ENCODE data around the gene FAR1.

Gene FAR1

DNA sequence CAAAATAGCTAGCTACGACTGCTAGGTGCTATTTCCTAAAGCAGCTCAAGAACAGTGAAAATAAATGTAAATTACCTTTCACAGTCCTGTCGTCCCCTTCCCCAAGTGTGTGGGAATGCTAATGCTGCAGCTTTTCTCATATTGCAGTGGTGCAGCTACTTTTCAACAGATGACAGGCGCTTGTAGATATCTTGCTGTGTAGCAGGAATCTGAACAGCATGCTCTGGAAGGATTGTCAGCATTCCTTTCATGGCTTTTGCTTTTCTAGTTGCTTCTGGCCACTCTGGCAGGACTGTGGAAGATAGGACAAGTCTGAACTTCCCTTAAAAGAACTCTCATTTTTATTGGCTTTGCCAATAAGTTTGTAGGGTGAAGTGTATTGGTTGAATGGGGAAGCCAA, 18.8 kb downstream of the FAR1 start:
- Histone ChIP-seq H3K4me1 (no peaks in the 10 kb centered on the region), H3K27me3 (no peaks in the 10 kb centered on the region), H3K4me3 (ENCODE audit: low read depth, low read length) (no peak overlapping the region), H3K36me3 (no peaks in the 10 kb centered on the region), H3K9me3 (no peaks in the 10 kb centered on the region)
- no peak for DNase-seq
- TF ChIP-seq CTCF (IDR thresholded peaks at IDR 0.05; ENCODE audit: low read depth, low read length): no peak

- no peaks in the 10 kb centered on the region; the same call in 1 of the 2 replicates for H3K36me3 ChIP-seq
- H3K4me1 ChIP-seq: no peaks in the 10 kb centered on the region
- no peak for DNase-seq
- H3K4me3 ChIP-seq (ENCODE audit: low read depth, low read length): no peak overlapping the region
- TF ChIP-seq CTCF (IDR thresholded peaks at IDR 0.05; ENCODE audit: low read depth, low read length): no peak
- H3K27me3 ChIP-seq: no peaks in the 10 kb centered on the region
- H3K9me3 ChIP-seq: no peaks in the 10 kb centered on the region
These were observed 22.9 kb downstream of the FAR1 start for GRCh38 chr11:13691286-13691899.

DNA sequence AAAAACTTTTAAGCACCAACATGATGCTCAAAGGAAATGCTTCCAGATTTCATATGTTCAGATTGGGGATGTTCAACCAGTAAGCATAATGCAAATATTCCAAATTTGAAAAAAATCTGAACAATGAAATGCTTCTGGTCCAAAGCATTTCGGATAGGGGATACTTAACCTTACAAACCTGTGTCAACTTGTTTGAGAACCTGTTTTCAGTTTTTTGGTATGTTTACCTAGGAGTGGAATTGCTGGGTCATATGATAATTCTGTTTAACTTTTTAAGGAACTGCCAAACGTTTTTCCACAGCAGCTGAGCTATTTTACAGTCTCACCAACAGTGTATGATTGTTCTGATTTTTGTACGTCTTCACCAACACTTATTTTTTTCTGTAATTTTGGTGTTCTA, 23.7 kb downstream of the FAR1 start:
- no peak for DNase-seq
- H3K36me3 ChIP-seq: no peaks in the 10 kb centered on the region; the same call in 1 of the 2 replicates
- H3K27me3 ChIP-seq: no peaks in the 10 kb centered on the region
- no peaks in the 10 kb centered on the region for H3K4me1 ChIP-seq
- H3K4me3 ChIP-seq (ENCODE audit: low read depth, low read length): no peak overlapping the region
- no peak for TF ChIP-seq CTCF (IDR thresholded peaks at IDR 0.05; ENCODE audit: low read depth, low read length)
- no peaks in the 10 kb centered on the region for H3K9me3 ChIP-seq

DNA sequence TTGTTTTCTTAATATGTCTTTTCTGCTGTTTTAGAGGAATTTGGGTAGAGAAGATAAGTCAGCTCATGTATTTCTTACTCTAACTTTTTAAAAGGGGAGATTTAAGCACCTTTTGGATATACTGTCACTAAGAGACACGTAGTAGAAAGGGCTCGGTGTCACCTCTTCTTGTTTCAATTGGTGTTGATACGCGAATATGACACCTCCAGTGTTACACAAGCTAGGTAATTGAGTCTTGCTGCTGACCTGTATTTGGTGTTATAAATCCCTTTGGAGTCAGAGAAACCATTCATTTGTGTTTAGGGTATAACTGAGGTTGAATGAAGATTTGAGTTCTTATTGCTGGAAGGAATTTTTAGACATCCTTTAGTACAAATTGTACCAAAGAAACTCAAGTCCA, 25.6 kb downstream of the FAR1 start:
- H3K4me3 ChIP-seq (ENCODE audit: low read depth, low read length): no peak overlapping the region
- H3K27me3 ChIP-seq: no peaks in the 10 kb centered on the region
- H3K9me3 ChIP-seq: no peaks in the 10 kb centered on the region
- no peak for DNase-seq
- H3K4me1 ChIP-seq: no peaks in the 10 kb centered on the region
- no peak for TF ChIP-seq CTCF (IDR thresholded peaks at IDR 0.05; ENCODE audit: low read depth, low read length)
- H3K36me3 ChIP-seq: no peaks in the 10 kb centered on the region; the same call in 1 of the 2 replicates

GRCh38 chr11:13695886-13696285, 27.4 kb downstream of the FAR1 start:
- DNase-seq: no peak
- H3K9me3 ChIP-seq: no peaks in the 10 kb centered on the region
- H3K36me3 ChIP-seq: no peaks in the 10 kb centered on the region; the same call in 1 of the 2 replicates
- no peak for TF ChIP-seq CTCF (IDR thresholded peaks at IDR 0.05; ENCODE audit: low read depth, low read length)
- no peaks in the 10 kb centered on the region for H3K4me1 ChIP-seq
- H3K4me3 ChIP-seq (ENCODE audit: low read depth, low read length): no peak overlapping the region
- H3K27me3 ChIP-seq: no peaks in the 10 kb centered on the region

DNA sequence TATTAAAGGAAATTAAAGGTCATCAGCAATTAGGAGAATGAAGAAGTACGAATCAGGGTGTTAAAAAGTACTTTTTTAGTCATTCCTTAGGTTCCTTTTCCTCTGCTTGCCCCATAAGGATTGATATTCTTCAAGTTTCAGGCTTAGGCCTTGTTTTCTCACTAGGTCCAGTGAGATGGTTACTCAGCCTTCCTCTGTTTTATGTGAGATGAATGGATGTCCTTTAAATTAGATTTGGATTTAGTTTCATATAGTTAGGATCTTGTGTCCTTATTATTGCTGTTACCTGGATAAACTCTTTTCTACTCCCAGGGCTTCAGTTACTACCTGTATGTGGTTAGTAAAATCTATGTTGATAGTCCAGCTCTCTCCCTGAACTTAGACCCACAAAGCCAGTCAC, 29.2 kb downstream of the FAR1 start:
- no peaks in the 10 kb centered on the region; the same call in 1 of the 2 replicates for H3K36me3 ChIP-seq
- H3K9me3 ChIP-seq: no peaks in the 10 kb centered on the region
- no peaks in the 10 kb centered on the region for H3K27me3 ChIP-seq
- H3K4me1 ChIP-seq: no peaks in the 10 kb centered on the region
- TF ChIP-seq CTCF (IDR thresholded peaks at IDR 0.05; ENCODE audit: low read depth, low read length): no peak
- no peak overlapping the region for H3K4me3 ChIP-seq (ENCODE audit: low read depth, low read length)
- DNase-seq: no peak

All from BE2C (cell line).